Kidney (tissue), 14 donors: ENCODE results near the gene CDADC1. TPM values are rescaled to one million over a fixed set of nuclear protein-coding genes. Genes with fewer than 3 reads are reported as not detected.

ENCODE experiments used
- DNase-seq, 5 donors: peaks; one replicate each; pipeline ENCODE4 v3.0.0-alpha.2; 2013 to 2020
- FAIRE-seq: peaks from 2 replicates; lab custom pipeline; 2012; peaks lifted over from hg19 to GRCh38; lab: Jason Lieb, UNC
- H3K27ac ChIP-seq, 2 donors: one replicate each; pipeline ENCODE4 v1.7.0; 2013; ENCODE audit warnings: low read depth in 2 of 2, low read length in 2 of 2, inconsistent platforms in 1 of 2
- H3K27me3 ChIP-seq: one replicate; pipeline ENCODE4 v1.7.1; 2013; ENCODE audit warnings: low read length, inconsistent platforms; ENCODE audit not compliant: control insufficient read depth, insufficient read depth
- H3K36me3 ChIP-seq, 3 donors: one replicate each; pipeline versions ENCODE4 v1.7.0 to v1.7.1; 2013; ENCODE audit warnings: low read length in 3 of 3, control low read depth in 1 of 3, inconsistent platforms in 1 of 3; ENCODE audit not compliant: insufficient read depth in 3 of 3, control insufficient read depth in 2 of 3
- H3K4me1 ChIP-seq, 3 donors: one replicate each; pipeline versions ENCODE4 v1.7.0 to v1.7.1; 2013; ENCODE audit warnings: low read length in 3 of 3, inconsistent platforms in 1 of 3, low read depth in 1 of 3; ENCODE audit not compliant: control insufficient read depth in 2 of 3, insufficient read depth in 2 of 3
- H3K4me3 ChIP-seq, 3 donors: one replicate each; pipeline versions ENCODE4 v1.7.0 to v1.8.1; 2013; ENCODE audit warnings: low read length in 3 of 3, control low read depth in 1 of 3, inconsistent platforms in 1 of 3
- H3K9ac ChIP-seq, 3 donors: one replicate each; pipeline versions ENCODE4 v1.7.0 to v1.7.1; 2013; ENCODE audit warnings: low read length in 3 of 3, control low read depth in 1 of 3, inconsistent platforms in 1 of 3
- H3K9me3 ChIP-seq, 3 donors: one replicate each; pipeline versions ENCODE4 v1.7.0 to v1.7.1; 2013; ENCODE audit warnings: low read length in 3 of 3, control low read depth in 1 of 3, inconsistent platforms in 1 of 3; ENCODE audit not compliant: control insufficient read depth in 2 of 3, insufficient read depth in 1 of 3
- intact Hi-C: fragments of 100-400 bp; cut with DNase I; formaldehyde crosslinking; loops from one replicate; pipeline ENCODE4 v1.11.1; 2022
- polyA plus RNA-seq: library from polyadenylated mRNA; stranded (reverse); fragments of 350-450 nt; fragmentation: Illumina TruSeq; extraction: RNeasy Lipid Tissue Mini Kit (QIAGEN cat#74804); gene quantifications from one replicate; pipeline ENCODE4 v1.2.3, GENCODE V29; 2014; ENCODE audit warnings: low read depth, low replicate concordance; ENCODE audit not compliant: insufficient read depth
- total RNA-seq: library from RNA; stranded (reverse); fragmentation: NEBNext Ultra II Directional; extraction: Animal tissue kit (Norgen Biotek cat#: 25700); gene quantifications from one replicate; pipeline ENCODE4 v1.2.1, GENCODE V29; 2021
- TF ChIP-seq, protein P1 (sequence below): IDR thresholded peaks from 3 replicates; pipeline ENCODE4 v1.5.1; 2012; ENCODE audit warnings: mild to moderate bottlenecking, moderate library complexity, borderline replicate concordance; ENCODE audit not compliant: insufficient read depth; ENCODE audit errors: extremely low read depth
- donor health status: control.
- donor health status: control.
- donor health status: control.
- donor health status: control.
- donor health status: control.
- donor health status: DM: yes; HTN: yes; CAD: no.
- donor health status: Normal renal cell carcinoma (clear cell type).

Gene CDADC1
- total and polyA plus RNA-seq, 2 donors from 2014 or later = 8.3 to 12.2 TPM

DNA sequence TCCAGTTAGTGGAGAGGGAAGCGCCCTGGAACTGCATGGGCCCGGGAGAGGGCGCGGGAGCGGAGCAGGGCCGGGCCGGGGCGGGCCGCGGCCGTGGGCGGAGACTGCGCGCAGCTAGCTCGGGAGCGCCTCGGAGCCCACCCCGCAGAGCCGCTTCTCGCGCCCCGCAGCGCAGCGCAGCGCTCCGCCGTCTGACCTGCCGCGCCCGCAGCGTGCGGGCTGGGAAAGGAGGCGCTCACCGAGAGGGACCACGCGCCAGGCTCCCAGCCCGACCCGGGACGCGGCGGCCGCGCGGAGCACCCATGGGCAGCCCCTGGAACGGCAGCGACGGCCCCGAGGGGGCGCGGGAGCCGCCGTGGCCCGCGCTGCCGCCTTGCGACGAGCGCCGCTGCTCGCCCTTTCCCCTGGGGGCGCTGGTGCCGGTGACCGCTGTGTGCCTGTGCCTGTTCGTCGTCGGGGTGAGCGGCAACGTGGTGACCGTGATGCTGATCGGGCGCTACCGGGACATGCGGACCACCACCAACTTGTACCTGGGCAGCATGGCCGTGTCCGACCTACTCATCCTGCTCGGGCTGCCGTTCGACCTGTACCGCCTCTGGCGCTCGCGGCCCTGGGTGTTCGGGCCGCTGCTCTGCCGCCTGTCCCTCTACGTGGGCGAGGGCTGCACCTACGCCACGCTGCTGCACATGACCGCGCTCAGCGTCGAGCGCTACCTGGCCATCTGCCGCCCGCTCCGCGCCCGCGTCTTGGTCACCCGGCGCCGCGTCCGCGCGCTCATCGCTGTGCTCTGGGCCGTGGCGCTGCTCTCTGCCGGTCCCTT lies 27.5 kb upstream of the CDADC1 start, which contains the start of gene MLNR:
Gene MLNR (plus strand): TSS at position 303 of the 820 bp plus-strand sequence. CDS start 0 bp downstream, at position 303.
- H3K9me3 ChIP-seq = no peaks in the 10 kb centered on the region
- TF ChIP-seq, protein P1, sequence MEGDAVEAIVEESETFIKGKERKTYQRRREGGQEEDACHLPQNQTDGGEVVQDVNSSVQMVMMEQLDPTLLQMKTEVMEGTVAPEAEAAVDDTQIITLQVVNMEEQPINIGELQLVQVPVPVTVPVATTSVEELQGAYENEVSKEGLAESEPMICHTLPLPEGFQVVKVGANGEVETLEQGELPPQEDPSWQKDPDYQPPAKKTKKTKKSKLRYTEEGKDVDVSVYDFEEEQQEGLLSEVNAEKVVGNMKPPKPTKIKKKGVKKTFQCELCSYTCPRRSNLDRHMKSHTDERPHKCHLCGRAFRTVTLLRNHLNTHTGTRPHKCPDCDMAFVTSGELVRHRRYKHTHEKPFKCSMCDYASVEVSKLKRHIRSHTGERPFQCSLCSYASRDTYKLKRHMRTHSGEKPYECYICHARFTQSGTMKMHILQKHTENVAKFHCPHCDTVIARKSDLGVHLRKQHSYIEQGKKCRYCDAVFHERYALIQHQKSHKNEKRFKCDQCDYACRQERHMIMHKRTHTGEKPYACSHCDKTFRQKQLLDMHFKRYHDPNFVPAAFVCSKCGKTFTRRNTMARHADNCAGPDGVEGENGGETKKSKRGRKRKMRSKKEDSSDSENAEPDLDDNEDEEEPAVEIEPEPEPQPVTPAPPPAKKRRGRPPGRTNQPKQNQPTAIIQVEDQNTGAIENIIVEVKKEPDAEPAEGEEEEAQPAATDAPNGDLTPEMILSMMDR = peak; percentile 10
- H3K4me3 ChIP-seq = peak within 1 kb of the TSS; percentile 17 to 57 (median 49)
- DNase-seq = peak; percentile 50 to 74 (median 69)
- no peak for FAIRE-seq
- intact Hi-C loops = no loop called here
- no peak within 1 kb of the TSS for H3K9ac ChIP-seq
- H3K4me1 ChIP-seq = peaks cover 0 to 9% (median 0%) of the 10 kb centered on the region in 3 donors
- H3K27me3 ChIP-seq = peaks cover 29% of the 10 kb centered on the region
- H3K27ac ChIP-seq = no peak within 1 kb of the TSS
- H3K36me3 ChIP-seq = no peaks in the 10 kb centered on the region

DNA sequence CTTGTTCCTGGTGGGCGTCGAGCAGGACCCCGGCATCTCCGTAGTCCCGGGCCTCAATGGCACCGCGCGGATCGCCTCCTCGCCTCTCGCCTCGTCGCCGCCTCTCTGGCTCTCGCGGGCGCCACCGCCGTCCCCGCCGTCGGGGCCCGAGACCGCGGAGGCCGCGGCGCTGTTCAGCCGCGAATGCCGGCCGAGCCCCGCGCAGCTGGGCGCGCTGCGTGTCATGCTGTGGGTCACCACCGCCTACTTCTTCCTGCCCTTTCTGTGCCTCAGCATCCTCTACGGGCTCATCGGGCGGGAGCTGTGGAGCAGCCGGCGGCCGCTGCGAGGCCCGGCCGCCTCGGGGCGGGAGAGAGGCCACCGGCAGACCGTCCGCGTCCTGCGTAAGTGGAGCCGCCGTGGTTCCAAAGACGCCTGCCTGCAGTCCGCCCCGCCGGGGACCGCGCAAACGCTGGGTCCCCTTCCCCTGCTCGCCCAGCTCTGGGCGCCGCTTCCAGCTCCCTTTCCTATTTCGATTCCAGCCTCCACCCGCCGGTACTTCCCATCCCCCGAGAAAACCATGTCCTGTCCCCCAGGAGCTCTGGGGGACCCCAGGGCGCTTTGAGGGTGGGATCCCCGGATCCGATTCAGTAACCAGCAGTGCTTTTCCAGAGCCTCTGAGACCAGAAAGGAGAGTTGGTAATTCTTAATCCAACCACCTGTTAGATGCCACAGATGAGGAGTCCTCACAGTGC lies 26.7 kb upstream of the CDADC1 start:
- H3K36me3 ChIP-seq = no peaks in the 10 kb centered on the region
- DNase-seq (peak in 3 of 5 donors; percentile 22 to 38 (median 27)), FAIRE-seq (no peak)
- no peaks in the 10 kb centered on the region for H3K9me3 ChIP-seq
- peaks cover 0 to 9% (median 0%) of the 10 kb centered on the region in 3 donors for H3K4me1 ChIP-seq
- TF ChIP-seq, protein P1 = no peak
- H3K27ac ChIP-seq = no peak overlapping the region
- intact Hi-C loops = no loop called here
- peak overlapping the region in 1 of 3 donors; percentile 47 for H3K4me3 ChIP-seq
- H3K27me3 ChIP-seq = peaks cover 29% of the 10 kb centered on the region
- H3K9ac ChIP-seq = no peak overlapping the region

DNA sequence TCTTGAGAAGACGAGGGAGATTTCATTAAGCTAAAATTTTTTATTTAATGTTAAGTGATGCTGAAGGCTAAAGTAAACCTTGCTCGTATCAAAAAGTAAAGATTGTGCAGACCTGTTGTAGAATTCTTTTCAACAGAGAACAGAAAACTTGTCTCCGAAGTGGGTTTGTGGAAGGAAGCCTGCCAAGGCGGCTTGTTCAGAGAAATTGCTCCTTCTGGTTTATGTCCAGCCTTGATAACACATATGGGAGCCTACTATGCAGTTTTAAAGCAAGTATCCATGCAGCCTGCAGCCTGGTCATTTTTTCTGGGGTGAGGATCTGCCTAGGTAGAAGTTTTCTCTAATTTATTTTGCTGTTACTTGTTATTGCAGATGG lies 26.1 kb upstream of the CDADC1 start:
- TF ChIP-seq, protein P1 = no peak
- DNase-seq (no peak), FAIRE-seq (no peak)
- no peak overlapping the region for H3K9ac ChIP-seq
- H3K27me3 ChIP-seq = peaks cover 29% of the 10 kb centered on the region
- intact Hi-C loops = no loop called here
- no peak overlapping the region for H3K27ac ChIP-seq
- H3K9me3 ChIP-seq = no peaks in the 10 kb centered on the region
- H3K4me3 ChIP-seq = no peak overlapping the region
- no peaks in the 10 kb centered on the region for H3K36me3 ChIP-seq
- H3K4me1 ChIP-seq = peaks cover 0 to 9% (median 0%) of the 10 kb centered on the region in 3 donors
